H9 (cell line): ENCODE results near the gene MGMT. TPM values are rescaled to one million over a fixed set of nuclear protein-coding genes. Genes with fewer than 3 reads are reported as not detected.

Experiments
- DNase-seq: peaks from one replicate; pipeline ENCODE4 v3.0.0-alpha.2; 2017
- H2AFZ ChIP-seq: one replicate; pipeline ENCODE4 v1.6.1; 2013; ENCODE audit warnings: mild to moderate bottlenecking, low read length, control low read depth, moderate library complexity
- H2AK5ac ChIP-seq: 2 replicates; pipeline ENCODE4 v1.6.1; 2013; ENCODE audit warnings: low read length, control low read depth, mixed read lengths; ENCODE audit not compliant: insufficient read length
- H2BK120ac ChIP-seq: one replicate; pipeline ENCODE4 v1.6.1; 2013; ENCODE audit warnings: low read depth, mild to moderate bottlenecking, low read length, control low read depth, inconsistent platforms; ENCODE audit not compliant: poor library complexity, severe bottlenecking
- H2BK12ac ChIP-seq: 2 replicates; pipeline ENCODE4 v1.6.1; 2013; ENCODE audit warnings: low read length, control low read depth, mixed read lengths, low read depth; ENCODE audit not compliant: insufficient read length
- H2BK15ac ChIP-seq: 2 replicates; pipeline ENCODE4 v1.6.1; 2013; ENCODE audit warnings: low read depth, low read length, control low read depth
- H2BK20ac ChIP-seq: one replicate; pipeline ENCODE4 v1.6.1; 2013; ENCODE audit warnings: low read depth, mild to moderate bottlenecking, low read length, control low read depth, inconsistent platforms; ENCODE audit not compliant: poor library complexity, severe bottlenecking
- H2BK5ac ChIP-seq: 2 replicates; pipeline ENCODE4 v1.6.1; 2013; ENCODE audit warnings: low read length, control low read depth, mixed read lengths; ENCODE audit not compliant: insufficient read length
- H3K14ac ChIP-seq: 2 replicates; pipeline ENCODE4 v1.6.1; 2013; ENCODE audit warnings: low read length, control low read depth; ENCODE audit not compliant: insufficient read depth
- H3K18ac ChIP-seq: 2 replicates; pipeline ENCODE4 v1.6.1; 2013; ENCODE audit warnings: low read depth, mild to moderate bottlenecking, mixed read lengths, low read length, control low read depth; ENCODE audit not compliant: insufficient read length
- H3K23ac ChIP-seq: 2 replicates; pipeline ENCODE4 v1.6.1; 2013; ENCODE audit warnings: low read length, control low read depth, mixed read lengths, low read depth; ENCODE audit not compliant: insufficient read length
- H3K23me2 ChIP-seq: 2 replicates; pipeline ENCODE4 v1.6.1; 2013; ENCODE audit warnings: low read depth, mild to moderate bottlenecking, mixed read lengths, low read length, control low read depth; ENCODE audit not compliant: insufficient read length, poor library complexity, severe bottlenecking
- H3K27ac ChIP-seq: 2 replicates; pipeline ENCODE4 v1.5.1; 2013; ENCODE audit warnings: low read length, control low read depth, mixed read lengths, low read depth; ENCODE audit not compliant: insufficient read length
- H3K27me3 ChIP-seq: 2 replicates; pipeline ENCODE4 v1.6.1; 2013; ENCODE audit warnings: low read length, control low read depth, inconsistent platforms; ENCODE audit not compliant: insufficient read depth
- H3K4ac ChIP-seq: 2 replicates; pipeline ENCODE4 v1.6.1; 2013; ENCODE audit warnings: low read depth, mild to moderate bottlenecking, control low read depth, inconsistent platforms, low read length, moderate library complexity
- H3K4me1 ChIP-seq: 2 replicates; pipeline ENCODE4 v1.6.1; 2013; ENCODE audit warnings: low read length, control low read depth, inconsistent platforms; ENCODE audit not compliant: insufficient read depth
- H3K4me2 ChIP-seq: 2 replicates; pipeline ENCODE4 v1.6.1; 2013; ENCODE audit warnings: low read length, control low read depth, mixed read lengths; ENCODE audit not compliant: insufficient read length, insufficient read depth
- H3K56ac ChIP-seq: 2 replicates; pipeline ENCODE4 v1.6.1; 2013; ENCODE audit warnings: low read depth, mild to moderate bottlenecking, mixed read lengths, low read length, control low read depth; ENCODE audit not compliant: insufficient read length
- H3K79me1 ChIP-seq: 2 replicates; pipeline ENCODE4 v1.6.1; 2013; ENCODE audit warnings: low read depth, mild to moderate bottlenecking, moderate library complexity, low read length, control low read depth, inconsistent platforms; ENCODE audit not compliant: insufficient read depth, poor library complexity, severe bottlenecking
- H3K79me2 ChIP-seq: 2 replicates; pipeline ENCODE4 v1.6.1; 2013; ENCODE audit warnings: low read length, control low read depth, inconsistent platforms; ENCODE audit not compliant: insufficient read depth
- H3K9ac ChIP-seq: 2 replicates; pipeline ENCODE4 v1.6.1; 2013; ENCODE audit warnings: low read length, control low read depth, mixed read lengths; ENCODE audit not compliant: insufficient read length; ENCODE audit errors: extremely low read depth
- H3K9me3 ChIP-seq: one replicate; pipeline ENCODE4 v1.6.1; 2013; ENCODE audit warnings: low read depth, low read length, inconsistent platforms; ENCODE audit not compliant: control insufficient read depth
- H3T11ph ChIP-seq: one replicate; pipeline ENCODE4 v1.6.1; 2013; ENCODE audit warnings: mild to moderate bottlenecking, low read length, control low read depth, inconsistent platforms
- H4K20me1 ChIP-seq: one replicate; pipeline ENCODE4 v1.6.1; 2013; ENCODE audit not compliant: control insufficient read depth, insufficient read length, insufficient read depth
- H4K5ac ChIP-seq: 2 replicates; pipeline ENCODE4 v1.6.1; 2013; ENCODE audit warnings: low read depth, mild to moderate bottlenecking, mixed read lengths, low read length, control low read depth; ENCODE audit not compliant: insufficient read length
- H4K8ac ChIP-seq: replicated peaks from 2 replicates; pipeline ENCODE4 v1.6.1; 2013; ENCODE audit warnings: low read length, control low read depth, mixed read lengths, low read depth; ENCODE audit not compliant: insufficient read length
- H4K91ac ChIP-seq: 2 replicates; pipeline ENCODE4 v1.6.1; 2013; ENCODE audit warnings: low read depth, mild to moderate bottlenecking, moderate library complexity, mixed read lengths, low read length, control low read depth; ENCODE audit not compliant: insufficient read length
- H3K27ac Mint-ChIP-seq, 3 experiments: 2 replicates in 2 of 3; 3 replicates in 1 of 3; pipeline ENCODE4 v1.8.0; 2020 to 2021; ENCODE audit warnings: mixed read lengths in 3 of 3, mild to moderate bottlenecking in 1 of 3, moderate library complexity in 1 of 3
- H3K27me3 Mint-ChIP-seq: 2 replicates; pipeline ENCODE4 v1.8.0; 2021; ENCODE audit warnings: low read depth, mild to moderate bottlenecking, moderate library complexity, mixed read lengths
- H3K36me3 Mint-ChIP-seq, 3 experiments: 2 replicates in 2 of 3; 3 replicates in 1 of 3; pipeline ENCODE4 v1.8.0; 2020 to 2021; ENCODE audit warnings: low read depth in 3 of 3, mixed read lengths in 3 of 3; ENCODE audit not compliant: insufficient read depth in 1 of 3
- H3K4me1 Mint-ChIP-seq, 2 experiments: 2 replicates each; pipeline ENCODE4 v1.8.0; 2020; ENCODE audit warnings: mixed read lengths in 2 of 2
- H3K4me3 Mint-ChIP-seq, 2 experiments: 2 replicates in 1 of 2; 3 replicates in 1 of 2; pipeline ENCODE4 v1.8.0; 2020 to 2021; ENCODE audit warnings: mild to moderate bottlenecking in 2 of 2, mixed read lengths in 2 of 2, moderate library complexity in 1 of 2
- H3K9me3 Mint-ChIP-seq, 2 experiments: 2 replicates in 1 of 2; 3 replicates in 1 of 2; pipeline ENCODE4 v1.8.0; 2020; ENCODE audit warnings: mild to moderate bottlenecking in 2 of 2, mixed read lengths in 2 of 2, moderate library complexity in 1 of 2
- WGBS: extraction: QIAGEN DNeasy Blood & Tissue Kit; methylation state at CpG from one replicate; pipeline ENCODE4 v1.1.7; 2013; ENCODE audit warnings: missing lambda C conversion rate, low lambda C conversion rate, mixed read lengths; ENCODE audit not compliant: insufficient read length; ENCODE audit errors: extremely low coverage; 5-methylcytosine and 5-hydroxymethylcytosine counted together
- total RNA-seq: library from RNA; stranded (reverse); gene quantifications from 2 replicates; pipeline ENCODE4 v1.2.1, GENCODE V29; 2021
- TF ChIP-seq, protein P1 (sequence below): fragments of 200-600 bp; sonication (generic); conservative IDR thresholded peaks from 3 replicates; pipeline ENCODE4 v1.8.0; 2021; ENCODE audit warnings: antibody characterized with exemption, mild to moderate bottlenecking

The MGMT gene
- total RNA-seq, 1 experiment from 2014 or later = 18.4 TPM

GRCh38 chr10:129448539-129448938 is 18.5 kb upstream of the MGMT start:
- Histone ChIP-seq H3K79me2 (no peaks in the 10 kb centered on the region), H3K56ac (no peak overlapping the region), H3K4me1 (peaks cover 2% of the 10 kb centered on the region), H4K8ac (no peak overlapping the region), H3K27me3 (no peaks in the 10 kb centered on the region), H3K14ac (no peak overlapping the region), H4K5ac (no peak overlapping the region), H2AFZ (no peak overlapping the region), H2AK5ac (no peak overlapping the region), H3K23ac (no peak overlapping the region), H3K18ac (no peak overlapping the region), H3K4me2 (no peak overlapping the region), H4K20me1 (no peaks in the 10 kb centered on the region), H3T11ph (no peak overlapping the region), H2BK12ac (no peak overlapping the region), H3K4ac (no peak overlapping the region), H2BK20ac (no peak overlapping the region), H3K9ac (no peak overlapping the region), H4K91ac (no peak overlapping the region), H3K79me1 (no peaks in the 10 kb centered on the region), H2BK120ac (no peak overlapping the region), H2BK15ac (no peak overlapping the region), H2BK5ac (no peak overlapping the region), H3K27ac (no peak overlapping the region), H3K9me3 (no peaks in the 10 kb centered on the region), H3K23me2 (no peaks in the 10 kb centered on the region)
- DNase-seq = no peak
- Mint-ChIP-seq H3K9me3 (no peaks in the 10 kb centered on the region; a peak in 1 of 5 replicates), H3K27ac (no peak overlapping the region), H3K4me1 (peaks cover 10 to 11% of the 10 kb centered on the region in 2 experiments), H3K36me3 (no peaks in the 10 kb centered on the region), H3K27me3 (0 out of 2 replicates have a peak, but pooled peaks cover 2% of the 10 kb centered on the region), H3K4me3 (no peak overlapping the region)
- TF ChIP-seq, protein P1, sequence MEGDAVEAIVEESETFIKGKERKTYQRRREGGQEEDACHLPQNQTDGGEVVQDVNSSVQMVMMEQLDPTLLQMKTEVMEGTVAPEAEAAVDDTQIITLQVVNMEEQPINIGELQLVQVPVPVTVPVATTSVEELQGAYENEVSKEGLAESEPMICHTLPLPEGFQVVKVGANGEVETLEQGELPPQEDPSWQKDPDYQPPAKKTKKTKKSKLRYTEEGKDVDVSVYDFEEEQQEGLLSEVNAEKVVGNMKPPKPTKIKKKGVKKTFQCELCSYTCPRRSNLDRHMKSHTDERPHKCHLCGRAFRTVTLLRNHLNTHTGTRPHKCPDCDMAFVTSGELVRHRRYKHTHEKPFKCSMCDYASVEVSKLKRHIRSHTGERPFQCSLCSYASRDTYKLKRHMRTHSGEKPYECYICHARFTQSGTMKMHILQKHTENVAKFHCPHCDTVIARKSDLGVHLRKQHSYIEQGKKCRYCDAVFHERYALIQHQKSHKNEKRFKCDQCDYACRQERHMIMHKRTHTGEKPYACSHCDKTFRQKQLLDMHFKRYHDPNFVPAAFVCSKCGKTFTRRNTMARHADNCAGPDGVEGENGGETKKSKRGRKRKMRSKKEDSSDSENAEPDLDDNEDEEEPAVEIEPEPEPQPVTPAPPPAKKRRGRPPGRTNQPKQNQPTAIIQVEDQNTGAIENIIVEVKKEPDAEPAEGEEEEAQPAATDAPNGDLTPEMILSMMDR = no peak
- no CpG with 5 or more reads among the region's 5 CpGs for WGBS
